Body of pancreas (tissue), 4 donors: ENCODE data around the gene ARF3. TPM values are rescaled to one million over a fixed set of nuclear protein-coding genes. Genes with fewer than 3 reads are reported as not detected.

Experiments used
- ATAC-seq: fragments of 150-250 bp; one replicate; pipeline ENCODE4 v1.9.1; 2016
- DNase-seq, 4 donors: peaks; one replicate each; pipeline ENCODE4 v3.0.0-alpha.2; 2019
- H3K27ac ChIP-seq, 4 donors: fragments of 200-600 bp; sonication (generic); 1 replicate in 3 of 4; 2 replicates in 1 of 4; pipeline versions ENCODE4 v1.5.1 to v1.6.1; 2016 to 2019; ENCODE audit warnings: mild to moderate bottlenecking in 1 of 4, mixed read lengths in 1 of 4, moderate library complexity in 1 of 4
- H3K27me3 ChIP-seq, 2 donors: fragments of 200-600 bp; sonication (generic); one replicate each; pipeline ENCODE4 v1.6.0; 2016; ENCODE audit warnings: mild to moderate bottlenecking in 1 of 2
- H3K36me3 ChIP-seq, 2 donors: fragments of 200-600 bp; sonication (generic); replicated peaks in 1 of 2; 2 replicates each; pipeline ENCODE4 v1.5.1; 2016; ENCODE audit warnings: low read depth in 2 of 2; ENCODE audit not compliant: insufficient read depth in 1 of 2
- H3K4me1 ChIP-seq: fragments of 200-600 bp; sonication (generic); one replicate; pipeline ENCODE4 v1.6.0; 2016
- H3K4me3 ChIP-seq, 2 donors: fragments of 200-600 bp; sonication (generic); 1 replicate in 1 of 2; 2 replicates in 1 of 2; pipeline ENCODE4 v1.5.1; 2016 to 2019
- H3K9me3 ChIP-seq, 3 donors: fragments of 200-600 bp; sonication (generic); 1 replicate in 2 of 3; 2 replicates in 1 of 3; pipeline ENCODE4 v1.5.1; 2016
- CTCF ChIP-seq, 7 experiments: fragments of 450-650 bp in 4 of 7; fragments of 200-600 bp in 3 of 7; sonication (generic) in 3 of 7; IDR thresholded peaks; one replicate each; pipeline ENCODE4 v1.5.1; 2016 to 2019; ENCODE audit warnings: antibody characterized with exemption in 7 of 7
- POLR2A ChIP-seq, 3 donors: fragments of 450-650 bp; IDR thresholded peaks; one replicate each; pipeline ENCODE4 v1.6.1; 2016; ENCODE audit warnings: antibody characterized with exemption in 3 of 3, mild to moderate bottlenecking in 2 of 3
- WGBS, 2 donors: methylation state at CpG; one replicate each; pipeline ENCODE4 v1.1.5; 2017; 5-methylcytosine and 5-hydroxymethylcytosine counted together
- intact Hi-C: fragments of 100-400 bp; cut with DNase I; formaldehyde crosslinking; loops from one replicate; pipeline ENCODE4 v1.15.1; 2023
- total RNA-seq, 2 donors: library from RNA; depleted of rRNA; stranded (reverse); fragments of >200 nt; gene quantifications; one replicate each; pipeline ENCODE4 v1.1.0, GENCODE V29; 2016

ARF3 gene
- total RNA-seq, 2 donors from 2014 or later: 22.3 to 24.1 TPM

- ATAC-seq: no peak
- WGBS, 2 donors: 38 to 68% methylated on average over 8 to 19 of the region's 23 CpGs
- no peak for TF ChIP-seq POLR2A (IDR thresholded peaks at IDR 0.05)
- TF ChIP-seq CTCF (IDR thresholded peaks at IDR 0.05): no peak
- no peak overlapping the region for H3K27ac ChIP-seq
- no peaks in the 10 kb centered on the region for H3K9me3 ChIP-seq
- peaks cover 0 to 3% of the 10 kb centered on the region in 2 donors for H3K27me3 ChIP-seq
- no peaks in the 10 kb centered on the region for H3K36me3 ChIP-seq
- H3K4me3 ChIP-seq: no peak overlapping the region
- no peak for DNase-seq
- intact Hi-C loops: no loop called here
- H3K4me1 ChIP-seq: peaks cover 1% of the 10 kb centered on the region
Measured at GRCh38 chr12:48986720-48987291, 29.5 kb upstream of the ARF3 start.

- H3K4me1 ChIP-seq: peaks cover 10% of the 10 kb centered on the region
- H3K27me3 ChIP-seq: peaks cover 0 to 12% of the 10 kb centered on the region in 2 donors
- ATAC-seq (no peak), DNase-seq (no peak)
- H3K9me3 ChIP-seq: no peaks in the 10 kb centered on the region
- H3K27ac ChIP-seq: no peak overlapping the region
- intact Hi-C loops: no loop called here
- no peaks in the 10 kb centered on the region for H3K36me3 ChIP-seq
- 79 to 89% methylated on average over 2 of the region's 2 CpGs for WGBS, 2 donors
- no peak for TF ChIP-seq CTCF (IDR thresholded peaks at IDR 0.05)
- no peak for TF ChIP-seq POLR2A (IDR thresholded peaks at IDR 0.05)
- H3K4me3 ChIP-seq: no peak overlapping the region
Measured at GRCh38 chr12:48985901-48986300, 28.6 kb upstream of the ARF3 start.

GRCh38 chr12:48985475-48985897, 28.2 kb upstream of the ARF3 start:
- no peak for DNase-seq

GRCh38 chr12:48982397-48983080, 25.3 kb upstream of the ARF3 start:
- no peak for ATAC-seq
- intact Hi-C loops: no loop called here
- TF ChIP-seq CTCF (IDR thresholded peaks at IDR 0.05): no peak
- no peak for TF ChIP-seq POLR2A (IDR thresholded peaks at IDR 0.05)
- Histone ChIP-seq H3K9me3 (no peaks in the 10 kb centered on the region), H3K27me3 (peaks cover 0 to 43% of the 10 kb centered on the region in 2 donors), H3K36me3 (no peaks in the 10 kb centered on the region), H3K4me1 (peaks cover 43% of the 10 kb centered on the region), H3K4me3 (no peak overlapping the region), H3K27ac (no peak overlapping the region)
- DNase-seq: no peak
- 58 to 59% methylated on average over 6 of the region's 6 CpGs for WGBS, 2 donors

More at GRCh38 chr12:48985475-48985897, 28.2 kb upstream of the ARF3 start:
- H3K36me3 ChIP-seq: no peaks in the 10 kb centered on the region
- ATAC-seq: no peak
- 42 to 58% methylated on average over 10 of the region's 10 CpGs for WGBS, 2 donors
- no peaks in the 10 kb centered on the region for H3K9me3 ChIP-seq
- TF ChIP-seq CTCF (IDR thresholded peaks at IDR 0.05) (no peak), POLR2A (IDR thresholded peaks at IDR 0.05) (no peak)
- intact Hi-C loops: no loop called here
- no peak overlapping the region for H3K4me3 ChIP-seq
- peaks cover 14% of the 10 kb centered on the region for H3K4me1 ChIP-seq
- no peak overlapping the region for H3K27ac ChIP-seq
- H3K27me3 ChIP-seq: peaks cover 0 to 16% of the 10 kb centered on the region in 2 donors
